ENCODE results near the gene CACNA2D3. TPM values are rescaled to one million over a fixed set of nuclear protein-coding genes. Genes with fewer than 3 reads are reported as not detected.

Gene CACNA2D3
- total RNA-seq, 1 donor from 2014 or later: 0.29 TPM

DNA sequence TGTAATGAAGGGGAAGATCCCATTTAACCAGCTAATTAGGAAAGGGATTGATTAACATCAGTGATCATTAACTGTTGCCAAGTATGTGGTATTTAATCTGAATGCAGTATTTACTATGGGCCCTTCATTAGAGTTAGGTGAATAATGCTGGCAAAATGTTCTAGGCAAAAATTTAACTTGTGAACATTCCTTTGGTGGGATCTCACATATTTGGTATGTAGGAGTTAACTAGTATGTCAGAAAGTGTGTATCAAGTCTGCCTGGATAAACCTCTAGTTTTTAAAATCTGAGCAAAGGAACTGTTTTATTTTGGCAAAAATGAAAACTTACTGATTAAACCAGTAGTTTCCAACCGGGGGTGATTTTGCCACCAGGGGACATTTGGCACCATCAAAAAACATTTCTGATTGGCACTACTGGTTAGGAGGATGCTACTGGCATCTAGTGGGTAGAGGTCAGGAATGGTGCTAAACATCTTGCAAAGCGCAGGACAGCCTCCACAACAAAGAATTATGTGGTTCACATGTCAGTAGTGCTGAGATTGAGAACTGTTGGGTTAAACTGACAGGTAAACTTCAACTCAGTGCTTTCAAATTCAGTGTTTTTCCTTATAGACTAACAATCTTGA is 783.0 kb downstream of the CACNA2D3 start:
- TF ChIP-seq, protein P1, sequence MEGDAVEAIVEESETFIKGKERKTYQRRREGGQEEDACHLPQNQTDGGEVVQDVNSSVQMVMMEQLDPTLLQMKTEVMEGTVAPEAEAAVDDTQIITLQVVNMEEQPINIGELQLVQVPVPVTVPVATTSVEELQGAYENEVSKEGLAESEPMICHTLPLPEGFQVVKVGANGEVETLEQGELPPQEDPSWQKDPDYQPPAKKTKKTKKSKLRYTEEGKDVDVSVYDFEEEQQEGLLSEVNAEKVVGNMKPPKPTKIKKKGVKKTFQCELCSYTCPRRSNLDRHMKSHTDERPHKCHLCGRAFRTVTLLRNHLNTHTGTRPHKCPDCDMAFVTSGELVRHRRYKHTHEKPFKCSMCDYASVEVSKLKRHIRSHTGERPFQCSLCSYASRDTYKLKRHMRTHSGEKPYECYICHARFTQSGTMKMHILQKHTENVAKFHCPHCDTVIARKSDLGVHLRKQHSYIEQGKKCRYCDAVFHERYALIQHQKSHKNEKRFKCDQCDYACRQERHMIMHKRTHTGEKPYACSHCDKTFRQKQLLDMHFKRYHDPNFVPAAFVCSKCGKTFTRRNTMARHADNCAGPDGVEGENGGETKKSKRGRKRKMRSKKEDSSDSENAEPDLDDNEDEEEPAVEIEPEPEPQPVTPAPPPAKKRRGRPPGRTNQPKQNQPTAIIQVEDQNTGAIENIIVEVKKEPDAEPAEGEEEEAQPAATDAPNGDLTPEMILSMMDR (IDR thresholded peaks at IDR 0.05; ENCODE audit: unreplicated experiment): no peak
- DNase-seq (ENCODE audit: low spot score, unreplicated experiment): no peak
- Mint-ChIP-seq H3K27me3 (peaks cover 5% of the 10 kb centered on the region), H3K36me3 (ENCODE audit: insufficient read depth) (no peaks in the 10 kb centered on the region), H3K27ac (no peak overlapping the region), H3K9me3 (ENCODE audit: low read depth) (no peaks in the 10 kb centered on the region), H3K4me1 (ENCODE audit: low read depth) (no peaks in the 10 kb centered on the region), H3K4me3 (ENCODE audit: low read depth) (no peak overlapping the region)

DNA sequence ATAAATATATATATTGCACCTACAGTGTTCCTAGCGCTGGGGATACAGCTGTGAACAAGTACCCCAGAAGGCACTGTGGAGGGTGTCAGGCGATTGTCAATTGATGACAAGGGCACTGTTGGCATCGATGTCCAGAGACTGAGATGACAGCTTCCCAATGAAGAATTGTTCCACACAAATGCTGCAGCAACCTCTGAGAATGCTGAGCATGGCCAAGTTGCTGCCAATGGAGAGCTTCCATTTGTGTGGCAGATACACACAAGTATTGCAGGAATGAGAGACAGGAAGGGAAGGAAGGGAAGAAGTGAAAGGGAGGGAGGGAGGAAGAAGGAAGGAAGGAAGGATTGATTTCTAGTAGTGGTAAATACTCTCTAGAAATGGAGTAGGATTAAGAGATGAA is 783.6 kb downstream of the CACNA2D3 start:
- H3K27ac Mint-ChIP-seq: no peak overlapping the region

DNA sequence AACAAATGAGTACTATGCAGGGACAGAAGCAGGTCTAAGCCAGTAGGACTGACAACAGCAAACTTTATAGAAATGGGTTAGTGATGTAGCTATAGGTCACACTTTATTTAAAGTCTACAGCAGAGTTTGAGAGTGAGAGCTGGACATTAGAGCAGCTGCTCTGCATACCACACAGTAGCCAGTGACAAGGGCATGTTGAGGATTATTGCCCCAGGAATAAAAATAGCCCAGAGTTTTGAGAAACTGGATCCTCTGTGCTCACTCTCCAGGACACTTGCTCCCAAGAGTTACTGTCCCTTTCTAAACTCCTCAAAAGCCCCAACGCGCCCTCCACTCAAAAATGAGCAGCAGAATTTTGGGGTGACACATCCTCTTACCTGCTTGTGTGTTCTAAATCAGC is 784.4 kb downstream of the CACNA2D3 start:
- Mint-ChIP-seq H3K36me3 (ENCODE audit: insufficient read depth) (no peaks in the 10 kb centered on the region), H3K4me1 (ENCODE audit: low read depth) (no peaks in the 10 kb centered on the region), H3K9me3 (ENCODE audit: low read depth) (peaks cover 4% of the 10 kb centered on the region), H3K27me3 (peaks cover 5% of the 10 kb centered on the region), H3K4me3 (ENCODE audit: low read depth) (no peak overlapping the region), H3K27ac (no peak overlapping the region)
- DNase-seq (ENCODE audit: low spot score, unreplicated experiment): no peak
- TF ChIP-seq, protein P1 (IDR thresholded peaks at IDR 0.05; ENCODE audit: unreplicated experiment): no peak

More for the DNA sequence above, 783.6 kb downstream of the CACNA2D3 start:
- Mint-ChIP-seq H3K36me3 (ENCODE audit: insufficient read depth) (no peaks in the 10 kb centered on the region), H3K9me3 (ENCODE audit: low read depth) (no peaks in the 10 kb centered on the region), H3K27me3 (peaks cover 5% of the 10 kb centered on the region), H3K4me1 (ENCODE audit: low read depth) (no peaks in the 10 kb centered on the region), H3K4me3 (ENCODE audit: low read depth) (no peak overlapping the region)
- DNase-seq (ENCODE audit: low spot score, unreplicated experiment): no peak
- TF ChIP-seq, protein P1 (IDR thresholded peaks at IDR 0.05; ENCODE audit: unreplicated experiment): no peak

DNA sequence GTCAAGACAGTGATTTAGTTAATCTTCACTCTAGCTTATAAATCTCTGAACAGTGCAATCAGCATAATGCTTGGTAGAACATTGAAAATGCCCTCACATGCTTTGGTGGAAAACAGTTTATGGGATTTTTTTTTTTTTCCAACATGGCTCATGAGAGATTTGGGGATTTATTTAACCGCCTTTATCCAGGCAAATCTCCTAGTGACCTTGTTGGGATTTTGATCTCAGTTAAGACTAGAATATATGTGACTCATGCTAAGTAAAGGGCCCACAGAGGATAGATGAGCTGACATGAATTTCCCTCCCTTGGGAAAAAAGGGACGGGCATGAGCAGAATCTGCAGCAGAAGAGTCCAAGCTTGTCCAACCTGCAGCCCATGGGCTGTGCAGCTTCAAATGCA is 786.8 kb downstream of the CACNA2D3 start:
- Mint-ChIP-seq H3K4me3 (ENCODE audit: low read depth) (no peak overlapping the region), H3K27me3 (peaks cover 5% of the 10 kb centered on the region), H3K36me3 (ENCODE audit: insufficient read depth) (no peaks in the 10 kb centered on the region), H3K27ac (no peak overlapping the region), H3K9me3 (ENCODE audit: low read depth) (peaks cover 9% of the 10 kb centered on the region), H3K4me1 (ENCODE audit: low read depth) (no peaks in the 10 kb centered on the region)
- DNase-seq (ENCODE audit: low spot score, unreplicated experiment): no peak
- TF ChIP-seq, protein P1 (IDR thresholded peaks at IDR 0.05; ENCODE audit: unreplicated experiment): no peak

DNA sequence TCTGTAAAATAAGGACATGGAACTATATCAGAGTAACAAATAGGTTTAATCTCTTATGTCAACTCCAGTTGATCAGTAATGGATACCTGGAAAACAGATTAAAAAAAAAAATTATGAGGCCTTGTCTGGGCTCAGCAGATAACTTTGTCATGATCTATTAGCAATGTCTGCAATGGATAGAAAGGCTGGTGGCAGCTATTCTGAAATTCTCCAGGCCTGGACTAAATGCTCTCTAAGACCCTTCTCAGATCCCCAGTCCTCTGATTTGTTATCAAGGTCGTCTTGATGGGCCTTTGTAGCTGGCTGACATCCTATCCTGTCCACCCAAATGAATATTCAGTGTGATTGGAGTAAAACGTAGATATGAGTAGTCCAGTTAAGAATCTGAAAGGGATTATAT is 791.8 kb downstream of the CACNA2D3 start:
- Mint-ChIP-seq H3K4me3 (ENCODE audit: low read depth) (no peak overlapping the region), H3K4me1 (ENCODE audit: low read depth) (no peaks in the 10 kb centered on the region), H3K36me3 (ENCODE audit: insufficient read depth) (no peaks in the 10 kb centered on the region), H3K9me3 (ENCODE audit: low read depth) (peaks cover 9% of the 10 kb centered on the region), H3K27ac (no peak overlapping the region), H3K27me3 (no peaks in the 10 kb centered on the region)
- TF ChIP-seq, protein P1 (IDR thresholded peaks at IDR 0.05; ENCODE audit: unreplicated experiment): no peak
- DNase-seq (ENCODE audit: low spot score, unreplicated experiment): no peak
